GF-D8 (cell line): ENCODE measurements around the gene PHLDB1.
"Not testable (repeated sequence)": the region's sequence is repeated elsewhere in the genome, so short reads cannot be mapped to it uniquely, and the experiment has no call there.

Source experiments
- DNase-seq: peaks from one replicate; lab custom pipeline; 2025; lab: John Stamatoyannopoulos, UW

PHLDB1 gene

GRCh38 chr11:118606157-118606843 lies 1.1 kb upstream of the PHLDB1 start:
- no peak for DNase-seq

GRCh38 chr11:118606844-118607228 lies 579 bp upstream of the PHLDB1 start:
- no peak for DNase-seq

- peak; percentile 54 for DNase-seq
These were observed 1.2 kb downstream of the PHLDB1 start for GRCh38 chr11:118608360-118609227.

- no peak for DNase-seq
These were observed 2.2 kb downstream of the PHLDB1 start for GRCh38 chr11:118609380-118610224.

GRCh38 chr11:118610225-118610772 lies 2.9 kb downstream of the PHLDB1 start:
- DNase-seq, result no peak

- DNase-seq, result peak; percentile 45
These were observed 3.5 kb downstream of the PHLDB1 start for GRCh38 chr11:118610773-118611432.

- not testable (repeated sequence) for DNase-seq
These were observed 4.0 kb downstream of the PHLDB1 start for GRCh38 chr11:118611433-118611795.

- no peak for DNase-seq
These were observed 5.0 kb downstream of the PHLDB1 start for GRCh38 chr11:118612378-118612777.

GRCh38 chr11:118614511-118614910 lies 7.1 kb downstream of the PHLDB1 start:
- DNase-seq, result no peak

- no peak for DNase-seq
These were observed 8.0 kb downstream of the PHLDB1 start for GRCh38 chr11:118615282-118615975.

GRCh38 chr11:118615976-118616371 lies 8.6 kb downstream of the PHLDB1 start:
- no peak for DNase-seq

GRCh38 chr11:118618115-118618990 lies 10.9 kb downstream of the PHLDB1 start:
- DNase-seq, result no peak

GRCh38 chr11:118618991-118619375 lies 11.6 kb downstream of the PHLDB1 start:
- no peak for DNase-seq

GRCh38 chr11:118619444-118620197 lies 12.2 kb downstream of the PHLDB1 start:
- no peak for DNase-seq

GRCh38 chr11:118620529-118621070 lies 13.2 kb downstream of the PHLDB1 start:
- no peak for DNase-seq

- no peak for DNase-seq
These were observed 13.8 kb downstream of the PHLDB1 start for GRCh38 chr11:118621071-118621783.

GRCh38 chr11:118621784-118622375 lies 14.5 kb downstream of the PHLDB1 start:
- no peak for DNase-seq
